Stimulated activated CD8-positive, alpha-beta memory T cell treated with anti-CD3 and anti-CD28 coated beads, Interleukin-7, amount 100 ng/mL, for 48 hours (primary cell): ENCODE measurements around the gene INTS2.
"Not testable (repeated sequence)": the region's sequence is repeated elsewhere in the genome, so short reads cannot be mapped to it uniquely, and the experiment has no call there.

ENCODE experiments used
- DNase-seq, 2 donors: peaks; one replicate each; pipeline ENCODE4 v3.0.0-alpha.2; 2020; ENCODE audit warnings: low read depth in 1 of 2; ENCODE audit errors: extremely low read depth in 1 of 2

INTS2 gene

GRCh38 chr17:61894310-61894709 is 33.5 kb downstream of the INTS2 start:
- DNase-seq: not testable (repeated sequence)

- DNase-seq: not testable (repeated sequence)
These were observed 40.0 kb downstream of the INTS2 start for GRCh38 chr17:61887733-61888132.

GRCh38 chr17:61885865-61886264 is 41.9 kb downstream of the INTS2 start:
- not testable (repeated sequence) for DNase-seq

- no peak for DNase-seq
These were observed 42.9 kb downstream of the INTS2 start for GRCh38 chr17:61884864-61885263.

- no peak for DNase-seq
These were observed 47.1 kb downstream of the INTS2 start for GRCh38 chr17:61880589-61881102.

GRCh38 chr17:61878984-61879612 is 48.7 kb downstream of the INTS2 start:
- no peak for DNase-seq

GRCh38 chr17:61878520-61878919 is 49.3 kb downstream of the INTS2 start:
- DNase-seq: no peak

- DNase-seq: no peak
These were observed 49.9 kb downstream of the INTS2 start for GRCh38 chr17:61877837-61878236.

GRCh38 chr17:61875804-61876203 is 52.0 kb downstream of the INTS2 start:
- no peak for DNase-seq

GRCh38 chr17:61875285-61875684 is 52.5 kb downstream of the INTS2 start:
- no peak for DNase-seq

- no peak for DNase-seq
These were observed 53.7 kb downstream of the INTS2 start for GRCh38 chr17:61874075-61874474.

GRCh38 chr17:61872099-61872498 is 55.7 kb downstream of the INTS2 start:
- no peak for DNase-seq

- no peak for DNase-seq
These were observed 58.6 kb downstream of the INTS2 start for GRCh38 chr17:61869138-61869537.

- DNase-seq: no peak
These were observed 59.7 kb downstream of the INTS2 start for GRCh38 chr17:61868074-61868473.

GRCh38 chr17:61867033-61867432 is 60.7 kb downstream of the INTS2 start:
- no peak for DNase-seq

GRCh38 chr17:61863801-61864126 is 64.0 kb downstream of the INTS2 start:
- DNase-seq: no peak

- DNase-seq: peak; percentile 80 to 90
These were observed 64.6 kb downstream of the INTS2 start, which contains the start of gene BRIP1 for GRCh38 chr17:61862975-61863800. TSS of gene BRIP1 (minus strand) at chr17:61863528. CDS start at chr17:61861539, 1,989 bp downstream.

- DNase-seq: no peak
These were observed 65.6 kb downstream of the INTS2 start for GRCh38 chr17:61862105-61862574.

- DNase-seq: not testable (repeated sequence)
These were observed 67.4 kb downstream of the INTS2 start for GRCh38 chr17:61860397-61860796.

- no peak for DNase-seq
These were observed 71.7 kb downstream of the INTS2 start for GRCh38 chr17:61856035-61856434.

GRCh38 chr17:61852857-61853256 is 74.9 kb downstream of the INTS2 start:
- DNase-seq: no peak

GRCh38 chr17:61849674-61850073 is 78.1 kb downstream of the INTS2 start:
- DNase-seq: no peak
